HL-60/S4 treated with phorbol 12-myristate 13-acetate at 8.2 ng/mL for 4 days and 3 days (cell line): Measurements from ENCODE around the gene DPH1.

Source experiments
- in situ Hi-C: fragments of 300-500 bp; cut with MboI; formaldehyde crosslinking; loops from 2 replicates; pipeline ENCODE4 v1.15.0; 2022; ENCODE audit warnings: low sequenced_read_pairs

DPH1 gene

DNA sequence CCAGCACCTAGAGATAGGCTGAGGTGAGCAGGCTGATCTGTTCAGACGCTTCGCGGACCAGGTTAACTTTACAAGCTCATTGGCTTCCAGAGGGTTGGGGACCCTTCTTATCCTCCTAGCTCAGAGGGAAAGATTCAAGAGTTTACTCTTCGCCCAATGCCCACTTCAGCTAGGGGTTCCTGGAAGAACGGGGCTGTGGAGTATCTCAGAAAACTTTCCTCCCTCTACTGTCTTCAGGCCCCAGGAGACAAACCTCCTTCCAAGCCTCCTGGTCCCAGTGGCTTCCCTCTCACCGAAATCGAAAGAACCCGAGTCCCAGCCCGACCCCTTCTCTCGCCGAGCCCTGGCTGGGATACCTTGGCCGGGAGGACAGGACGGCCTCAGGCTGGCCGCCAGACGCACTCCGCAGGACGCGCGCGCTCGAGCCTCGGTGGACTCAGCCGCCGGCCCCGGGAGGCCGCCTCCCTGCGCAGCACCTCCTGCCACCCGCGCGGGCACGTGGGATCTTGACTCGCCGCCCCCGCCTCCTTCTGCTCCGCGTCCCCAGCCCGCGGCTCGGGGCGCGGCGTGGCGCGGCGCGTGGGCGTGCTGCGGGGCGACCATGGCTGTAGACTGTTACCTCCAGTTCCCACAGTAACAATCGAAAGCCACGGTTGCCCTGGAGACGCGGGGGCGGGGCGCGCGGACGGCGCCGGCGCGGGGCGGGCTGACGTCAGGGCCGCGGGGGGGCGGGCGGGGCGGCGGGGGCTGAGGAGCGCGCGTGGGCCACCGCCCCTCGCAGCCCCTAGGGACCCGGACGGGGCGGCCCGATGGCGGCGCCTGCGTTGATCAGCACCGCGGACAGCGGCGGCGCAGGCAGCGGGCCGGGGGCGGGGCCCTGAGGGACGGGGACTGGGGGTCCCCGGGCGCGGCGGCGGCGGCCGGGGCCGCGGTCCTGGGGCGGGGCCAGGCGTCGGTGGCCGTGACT lies 19.7 kb downstream of the DPH1 start:
- in situ Hi-C loops, result loop anchor here (25.0 kb wide), 1 partner anchor 188 kb away; no protein-coding TSS in a partner anchor

DNA sequence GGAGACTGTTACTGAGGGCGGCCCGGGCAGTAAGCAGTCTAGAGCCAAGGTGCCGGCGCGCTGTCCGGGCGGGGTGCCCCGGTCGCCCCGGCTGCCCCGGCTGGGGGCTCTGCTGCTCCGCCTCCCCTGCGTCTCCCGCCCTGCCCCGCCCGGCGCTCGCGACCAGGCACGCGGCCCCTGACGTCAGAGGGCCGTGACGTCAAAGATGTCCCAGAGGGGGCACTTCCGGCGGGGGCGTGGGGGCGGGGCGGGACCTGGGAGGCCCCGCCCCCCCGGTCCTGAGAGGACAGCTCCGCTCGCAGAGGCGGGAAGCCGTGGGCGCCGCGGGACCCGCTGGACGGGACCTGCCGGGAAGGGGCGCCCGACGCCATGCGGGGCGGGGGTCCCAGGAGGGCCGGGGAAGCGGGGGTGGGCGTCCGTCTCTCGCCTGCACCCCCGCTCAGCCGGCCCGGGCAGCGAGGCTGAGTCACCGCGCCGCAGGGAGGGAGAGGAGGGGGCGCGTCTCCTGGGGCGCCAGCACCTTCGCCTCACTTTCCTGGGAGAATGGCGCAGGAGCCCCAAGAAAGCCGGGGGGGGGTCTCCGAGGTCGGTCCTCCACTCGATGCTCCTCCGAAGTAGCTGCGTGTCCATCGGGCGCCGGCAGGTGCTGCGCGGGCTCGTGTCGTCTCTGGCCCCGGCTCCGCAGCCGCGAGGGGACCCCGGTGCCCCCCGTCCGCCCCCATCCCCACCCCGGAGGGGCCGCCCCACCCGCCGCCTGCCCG lies 20.5 kb downstream of the DPH1 start:
- in situ Hi-C loops, result loop anchor here (25.0 kb wide), 1 partner anchor 187 kb away; no protein-coding TSS in a partner anchor

DNA sequence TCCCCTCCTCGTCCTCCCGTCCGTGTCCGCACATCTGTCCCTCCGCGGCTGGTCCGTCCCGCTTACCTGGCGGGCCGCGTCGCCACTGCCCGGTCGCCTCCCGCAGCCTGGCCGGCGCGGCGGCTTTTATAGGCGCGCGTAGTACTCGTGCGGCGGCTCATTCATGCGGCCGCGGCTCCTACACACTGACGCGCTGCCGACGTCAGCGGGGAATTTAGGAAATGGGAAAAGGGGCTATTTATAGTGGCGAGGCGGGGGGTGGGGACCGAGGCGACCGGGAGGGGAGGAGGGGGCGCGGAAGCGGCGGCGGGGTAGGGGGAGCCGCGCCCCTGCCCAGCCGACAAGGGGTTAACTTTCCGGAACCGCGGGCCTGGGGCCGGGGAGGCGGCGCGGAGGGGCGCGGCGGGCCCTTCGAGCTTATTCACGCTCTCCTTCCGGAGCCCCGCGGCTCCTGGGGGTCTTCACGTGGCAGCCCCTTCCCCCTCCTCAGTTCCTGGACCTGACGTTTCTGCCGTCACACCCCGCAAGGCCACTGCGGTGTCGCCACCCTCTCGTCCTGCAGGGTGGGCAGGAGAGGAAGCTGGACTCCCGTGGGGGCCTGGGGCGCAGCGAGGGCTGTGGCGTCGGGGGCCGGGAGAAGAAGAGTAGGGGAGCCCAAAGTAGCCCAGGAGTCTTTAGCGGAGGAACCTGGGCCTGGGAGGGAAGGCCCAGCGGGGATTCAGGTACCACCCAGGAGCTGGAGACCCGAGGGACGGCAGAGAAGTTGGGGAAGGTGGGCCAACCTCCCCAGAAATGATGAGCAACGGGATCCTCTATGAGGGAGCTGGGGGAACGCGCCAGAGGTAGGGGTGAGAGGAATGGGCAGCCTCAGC lies 21.3 kb downstream of the DPH1 start:
- in situ Hi-C loops, result loop anchor here (25.0 kb wide), 1 partner anchor 186 kb away; no protein-coding TSS in a partner anchor

GRCh38 chr17:2051933-2052559 lies 22.1 kb downstream of the DPH1 start:
- in situ Hi-C loops, result loop anchor here (25.0 kb wide), 1 partner anchor 185 kb away; no protein-coding TSS in a partner anchor

DNA sequence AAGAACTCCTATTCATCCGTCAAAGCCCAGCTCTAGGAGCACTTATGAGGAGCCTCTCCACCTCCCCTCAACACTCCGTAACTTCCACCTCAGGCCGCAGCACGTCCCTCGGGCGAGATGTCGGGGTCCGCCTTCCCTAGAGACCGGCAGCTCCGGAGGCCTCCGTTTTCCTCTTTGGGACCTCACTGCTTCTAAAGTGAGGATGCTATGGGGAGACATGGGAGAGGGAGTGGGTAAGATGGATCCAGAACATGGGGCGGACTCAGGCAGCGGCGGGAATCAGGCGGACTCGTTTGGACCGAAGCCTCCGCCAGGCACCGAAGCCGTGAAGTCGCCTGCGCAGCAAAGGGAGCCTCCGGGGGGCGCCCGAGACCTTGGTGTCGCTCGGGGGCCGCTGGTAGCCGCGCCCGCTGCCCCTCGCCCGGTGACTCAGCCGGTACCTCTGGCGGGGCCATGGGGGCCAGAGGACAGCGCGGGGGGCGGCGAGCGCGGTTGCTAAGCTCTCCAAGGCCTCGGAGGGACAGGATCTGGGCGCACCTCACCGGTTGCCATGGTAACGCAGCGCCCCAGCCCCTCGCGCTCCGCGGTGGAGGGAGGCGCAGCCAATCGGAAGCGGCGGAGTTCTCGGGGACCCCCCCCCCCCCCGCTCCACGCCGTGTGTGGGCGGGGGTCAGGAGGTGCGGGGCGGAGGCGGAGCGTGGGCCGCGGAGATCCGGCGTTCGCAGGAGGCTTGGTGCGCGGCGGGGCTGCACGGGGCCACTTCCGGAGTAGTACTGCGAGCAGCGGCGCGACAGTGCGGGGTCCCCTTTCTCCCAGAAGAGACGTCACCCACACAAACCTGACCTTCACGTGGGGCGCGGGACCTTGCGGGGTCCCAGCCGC lies 23.7 kb downstream of the DPH1 start:
- in situ Hi-C loops, result loop anchor here (25.0 kb wide), 1 partner anchor 184 kb away; no protein-coding TSS in a partner anchor

DNA sequence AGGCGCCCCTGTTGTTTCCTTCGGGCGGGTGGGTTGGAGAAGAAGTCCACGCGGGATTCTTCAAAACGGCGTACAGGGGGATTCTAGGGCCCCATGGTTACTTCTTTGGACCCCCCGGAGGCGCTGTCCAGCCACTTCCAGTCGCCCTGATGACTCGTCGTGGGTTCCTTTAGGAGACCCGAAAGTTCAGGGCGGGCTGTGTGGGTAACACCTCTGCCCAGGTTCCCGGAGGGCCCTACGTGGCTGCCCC lies 24.2 kb downstream of the DPH1 start:
- in situ Hi-C loops, result loop anchor here (25.0 kb wide), 1 partner anchor 183 kb away; no protein-coding TSS in a partner anchor

DNA sequence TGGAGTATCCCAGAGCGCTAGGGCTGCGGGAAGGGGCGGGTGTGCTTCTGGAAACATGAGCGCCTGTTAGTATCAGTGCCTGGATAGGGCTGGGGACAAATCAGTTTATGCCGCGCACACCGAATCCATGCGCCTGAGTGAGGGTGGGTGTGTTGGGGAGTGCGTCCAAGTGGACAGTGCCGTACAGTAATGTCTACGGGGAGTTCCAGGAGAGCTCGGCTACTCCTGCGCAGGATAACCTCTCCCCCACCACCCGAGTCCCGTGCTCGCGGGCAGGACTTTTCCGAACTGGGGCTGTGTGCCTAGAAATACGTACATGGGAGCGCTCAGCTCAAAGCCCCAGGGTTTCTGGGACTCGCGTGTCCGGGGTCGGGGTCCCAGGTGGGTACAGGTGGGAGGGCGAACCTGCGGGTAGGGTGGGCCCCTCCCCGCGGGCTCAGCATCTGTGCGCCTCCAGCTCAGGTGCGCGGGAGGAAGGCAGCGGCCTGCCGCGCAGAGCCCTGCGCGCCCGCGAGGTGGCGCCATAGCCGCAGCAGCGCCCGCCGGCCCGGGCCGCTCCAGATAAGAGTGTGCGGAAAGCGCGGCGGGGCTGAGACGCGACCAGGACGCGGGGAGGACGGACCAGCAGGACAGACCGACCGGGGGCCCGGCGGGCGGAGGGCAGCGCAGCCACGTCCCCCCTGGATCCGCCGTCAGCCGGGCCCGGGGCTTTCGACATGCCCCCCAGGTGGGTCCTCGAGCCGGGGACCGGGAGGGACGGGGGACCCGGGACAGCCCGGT lies 24.7 kb downstream of the DPH1 start, which contains the start of gene HIC1:
HIC1 (plus strand) TSS at position 592 of the 780 bp plus-strand sequence. CDS start 1,588 bp downstream, outside the sequence.
- in situ Hi-C loops, result loop anchor here (25.0 kb wide), 1 partner anchor 183 kb away; no protein-coding TSS in a partner anchor

DNA sequence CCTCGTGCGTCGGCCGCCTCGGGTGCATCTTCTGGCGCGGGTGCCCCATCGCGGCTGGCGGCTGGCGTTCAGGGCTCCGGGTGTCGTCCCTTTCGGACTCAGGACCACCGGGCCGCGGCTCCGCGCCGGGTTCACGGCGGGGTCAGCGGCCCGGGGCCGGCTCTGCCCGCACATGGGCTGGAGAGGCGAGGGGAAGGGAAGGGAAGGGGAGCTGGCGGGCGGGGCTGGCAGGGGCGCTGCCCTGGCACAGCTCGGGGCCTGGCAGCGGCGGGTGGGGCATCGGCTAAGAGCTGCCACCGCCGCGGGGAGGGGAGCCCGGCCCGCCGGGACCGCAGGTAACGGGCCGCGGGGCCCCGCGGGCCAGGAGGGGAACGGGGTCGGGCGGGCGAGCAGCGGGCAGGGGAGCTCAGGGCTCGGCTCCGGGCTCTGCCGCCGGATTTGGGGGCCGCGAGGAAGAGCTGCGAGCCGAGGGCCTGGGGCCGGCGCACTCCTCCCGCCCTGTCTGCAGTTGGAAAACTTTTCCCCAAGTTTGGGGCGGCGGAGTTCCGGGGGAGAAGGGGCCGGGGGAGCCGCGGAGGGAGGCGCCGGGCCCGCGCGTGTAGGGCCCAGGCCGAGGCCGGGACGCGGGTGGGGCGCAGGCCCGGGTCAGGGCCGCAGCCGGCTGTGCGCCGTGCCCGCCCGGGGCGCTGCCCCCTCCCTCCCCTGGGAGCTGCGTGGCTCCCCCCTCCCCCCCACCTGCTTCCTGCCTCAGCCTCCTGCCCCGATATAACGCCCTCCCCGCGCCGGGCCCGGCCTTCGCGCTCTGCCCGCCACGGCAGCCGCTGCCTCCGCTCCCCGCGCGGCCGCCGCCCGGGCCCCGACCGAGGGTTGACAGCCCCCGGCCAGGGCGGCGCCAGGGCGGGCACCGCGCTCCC lies 25.6 kb downstream of the DPH1 start:
- in situ Hi-C loops, result loop anchor here (25.0 kb wide), 1 partner anchor 182 kb away; no protein-coding TSS in a partner anchor

- in situ Hi-C loops, result loop anchor here (25.0 kb wide), 1 partner anchor 181 kb away; no protein-coding TSS in a partner anchor
Observed at GRCh38 chr17:2056206-2057174, 26.5 kb downstream of the DPH1 start.

GRCh38 chr17:2057175-2057759 lies 27.3 kb downstream of the DPH1 start:
- in situ Hi-C loops, result loop anchor here (25.0 kb wide), 1 partner anchor 180 kb away; no protein-coding TSS in a partner anchor

GRCh38 chr17:2057760-2058585 lies 28.0 kb downstream of the DPH1 start:
- in situ Hi-C loops, result loop anchor here (25.0 kb wide), 1 partner anchor 179 kb away; no protein-coding TSS in a partner anchor

DNA sequence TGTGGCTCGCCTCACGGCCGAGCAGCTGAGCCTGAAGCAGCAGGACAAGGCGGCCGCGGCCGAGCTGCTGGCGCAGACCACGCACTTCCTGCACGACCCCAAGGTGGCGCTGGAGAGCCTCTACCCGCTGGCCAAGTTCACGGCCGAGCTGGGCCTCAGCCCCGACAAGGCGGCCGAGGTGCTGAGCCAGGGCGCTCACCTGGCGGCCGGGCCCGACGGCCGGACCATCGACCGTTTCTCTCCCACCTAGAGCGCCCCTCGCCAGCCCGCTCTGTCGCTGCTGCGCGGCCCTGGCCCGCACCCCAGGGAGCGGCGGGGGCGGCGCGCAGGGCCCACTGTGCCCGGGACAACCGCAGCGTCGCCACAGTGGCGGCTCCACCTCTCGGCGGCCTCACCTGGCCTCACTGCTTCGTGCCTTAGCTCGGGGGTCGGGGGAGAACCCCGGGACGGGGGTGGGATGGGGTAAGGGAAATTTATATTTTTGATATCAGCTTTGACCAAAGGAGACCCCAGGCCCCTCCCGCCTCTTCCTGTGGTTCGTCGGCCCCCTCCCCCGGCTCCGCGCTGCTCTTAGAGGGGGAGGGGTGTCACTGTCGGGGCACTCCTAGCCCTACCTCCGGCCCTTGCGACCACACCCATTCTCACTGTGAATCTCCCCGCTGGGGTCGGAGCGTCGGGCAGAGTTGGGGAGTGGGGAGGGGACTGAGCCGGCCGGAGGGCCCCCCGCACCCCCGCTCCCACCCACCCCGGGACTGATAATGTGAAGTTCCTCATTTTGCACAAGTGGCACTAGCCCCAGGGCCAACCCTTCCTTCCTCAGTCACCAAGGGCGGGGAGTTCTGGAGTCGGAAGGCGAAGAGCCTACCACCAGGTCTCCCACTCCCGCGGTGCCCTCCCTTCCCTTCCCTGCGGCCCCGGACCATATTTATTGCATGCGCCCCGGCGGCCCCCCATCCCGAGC lies 28.9 kb downstream of the DPH1 start:
- in situ Hi-C loops, result loop anchor here (25.0 kb wide), 1 partner anchor 178 kb away; no protein-coding TSS in a partner anchor
